HG02884 (cell line): ENCODE results near the gene DLX2.

Source experiments
- ATAC-seq: cut with Tn5 transposase; IDR thresholded peaks from one replicate; pipeline ENCODE4 v1.9.1; 2021; ENCODE audit warnings: mild to moderate bottlenecking, moderate library complexity; ENCODE audit not compliant: unreplicated experiment

Gene DLX2

GRCh38 chr2:172056293-172056692 lies 46.4 kb downstream of the DLX2 start:
- no peak for ATAC-seq

- ATAC-seq, result no peak
Measured at GRCh38 chr2:172053486-172053885, 49.2 kb downstream of the DLX2 start.

GRCh38 chr2:172052000-172052983 lies 50.4 kb downstream of the DLX2 start:
- ATAC-seq, result no peak

- no peak for ATAC-seq
Measured at GRCh38 chr2:172050479-172051125, 52.1 kb downstream of the DLX2 start.

- no peak for ATAC-seq
Measured at GRCh38 chr2:172049567-172050120, 53.1 kb downstream of the DLX2 start.
